Measurements from ENCODE around the gene RXFP1.
A peak's percentile ranks its signal among the peaks of the same experiment; 100 is the strongest.

RXFP1 gene

GRCh38 chr4:158496030-158496741 lies 25.5 kb upstream of the RXFP1 start:
- in situ Hi-C loops (cut with HindIII; ENCODE audit: low pct_ligation_motif_present, low sequenced_read_pairs), result no loop called here

GRCh38 chr4:158500054-158500453 lies 21.6 kb upstream of the RXFP1 start:
- no peaks in the 10 kb centered on the region for H3K27me3 ChIP-seq (replicated peaks)
- in situ Hi-C loops (cut with HindIII; ENCODE audit: low pct_ligation_motif_present, low sequenced_read_pairs), result no loop called here
- TF ChIP-seq CTCF (IDR thresholded peaks at IDR 0.05; ENCODE audit: low read depth, low read length, missing control alignments), result no peak
- no peaks in the 10 kb centered on the region for H3K36me3 ChIP-seq (replicated peaks)
- H3K4me3 ChIP-seq (ENCODE audit: low read depth, low read length), result no peak overlapping the region
- H3K27ac ChIP-seq, result no peak overlapping the region
- DNase-seq, result no peak

More at GRCh38 chr4:158496030-158496741, 25.5 kb upstream of the RXFP1 start:
- peak; percentile 67 for TF ChIP-seq CTCF (IDR thresholded peaks at IDR 0.05; ENCODE audit: low read depth, low read length, missing control alignments)
- Histone ChIP-seq H3K36me3 (replicated peaks) (no peaks in the 10 kb centered on the region), H3K4me3 (ENCODE audit: low read depth, low read length) (no peak overlapping the region), H3K27ac (no peak overlapping the region), H3K27me3 (replicated peaks) (no peaks in the 10 kb centered on the region)
- peak; percentile 8 for DNase-seq

- no peak for DNase-seq
- Histone ChIP-seq H3K36me3 (replicated peaks) (no peaks in the 10 kb centered on the region), H3K27ac (no peak overlapping the region), H3K4me3 (ENCODE audit: low read depth, low read length) (no peak overlapping the region), H3K27me3 (replicated peaks) (no peaks in the 10 kb centered on the region)
- no peak for TF ChIP-seq CTCF (IDR thresholded peaks at IDR 0.05; ENCODE audit: low read depth, low read length, missing control alignments)
- in situ Hi-C loops (cut with HindIII; ENCODE audit: low pct_ligation_motif_present, low sequenced_read_pairs), result no loop called here
These were observed 8.4 kb upstream of the RXFP1 start for GRCh38 chr4:158513256-158513655.

- no peak overlapping the region for H3K4me3 ChIP-seq (ENCODE audit: low read depth, low read length)
- H3K36me3 ChIP-seq (replicated peaks), result no peaks in the 10 kb centered on the region
- TF ChIP-seq CTCF (IDR thresholded peaks at IDR 0.05; ENCODE audit: low read depth, low read length, missing control alignments), result no peak
- DNase-seq, result no peak
- no peak overlapping the region for H3K27ac ChIP-seq
- H3K27me3 ChIP-seq (replicated peaks), result no peaks in the 10 kb centered on the region
- in situ Hi-C loops (cut with HindIII; ENCODE audit: low pct_ligation_motif_present, low sequenced_read_pairs), result no loop called here
These were observed 2.5 kb upstream of the RXFP1 start for GRCh38 chr4:158519226-158519625.

GRCh38 chr4:158523990-158524535 lies 2.4 kb downstream of the RXFP1 start:
- no peak for DNase-seq
- Histone ChIP-seq H3K4me3 (ENCODE audit: low read depth, low read length) (no peak overlapping the region), H3K27ac (no peak overlapping the region), H3K27me3 (replicated peaks) (no peaks in the 10 kb centered on the region), H3K36me3 (replicated peaks) (no peaks in the 10 kb centered on the region)
- TF ChIP-seq CTCF (IDR thresholded peaks at IDR 0.05; ENCODE audit: low read depth, low read length, missing control alignments), result no peak
- in situ Hi-C loops (cut with HindIII; ENCODE audit: low pct_ligation_motif_present, low sequenced_read_pairs), result no loop called here

All from brain microvascular endothelial cell (primary cell).